Neural cell (in vitro differentiated cells): Measurements from ENCODE around the gene TSPAN11. TPM values are rescaled to one million over a fixed set of nuclear protein-coding genes. Genes with fewer than 3 reads are reported as not detected.
"Not testable (repeated sequence)": the region's sequence is repeated elsewhere in the genome, so short reads cannot be mapped to it uniquely, and the experiment has no call there.

Experiments
- H2AFZ ChIP-seq: fragments of 200-600, 300-800 bp; sonication (generic), shearing (Covaris generic); 2 replicates; pipeline ENCODE4 v1.6.0; 2014; ENCODE audit warnings: low read depth, mild to moderate bottlenecking, antibody characterized with exemption, low read length, moderate library complexity
- H3F3A ChIP-seq: fragments of 200-600 bp; shearing (Covaris generic); 2 replicates; pipeline ENCODE4 v1.6.1; 2016; ENCODE audit warnings: mild to moderate bottlenecking, moderate library complexity, mixed read lengths, antibody characterized with exemption, low read length; ENCODE audit not compliant: insufficient read depth, poor library complexity, severe bottlenecking
- H3K27ac ChIP-seq: fragments of 200-600, 300-800 bp; sonication (generic), shearing (Covaris generic); 2 replicates; pipeline ENCODE4 v1.5.1; 2014; ENCODE audit warnings: mild to moderate bottlenecking, low read length, moderate library complexity
- H3K27me3 ChIP-seq: fragments of 300-800, 200-600 bp; sonication (generic), shearing (Covaris generic); 2 replicates; pipeline ENCODE4 v1.6.0; 2014; ENCODE audit warnings: mild to moderate bottlenecking, low read depth, low read length, moderate library complexity; ENCODE audit not compliant: insufficient read depth
- H3K36me3 ChIP-seq: fragments of 300-800, 200-600 bp; sonication (generic), shearing (Covaris generic); 2 replicates; pipeline ENCODE4 v1.5.1; 2014; ENCODE audit warnings: mild to moderate bottlenecking, antibody characterized with exemption, low read length, moderate library complexity; ENCODE audit not compliant: insufficient read depth
- H3K4me2 ChIP-seq: fragments of 300-800, 200-600 bp; sonication (generic), shearing (Covaris generic); 2 replicates; pipeline ENCODE4 v1.6.0; 2014; ENCODE audit warnings: mild to moderate bottlenecking, low read length
- H3K4me3 ChIP-seq: fragments of 300-800, 200-600 bp; sonication (generic), shearing (Covaris generic); 2 replicates; pipeline ENCODE4 v1.5.1; 2014; ENCODE audit warnings: mild to moderate bottlenecking, low read length, moderate library complexity
- H3K79me2 ChIP-seq: fragments of 200-600 bp; shearing (Covaris generic); replicated peaks from 2 replicates; pipeline ENCODE4 v1.6.0; 2014; ENCODE audit warnings: mild to moderate bottlenecking, low read length, moderate library complexity; ENCODE audit not compliant: insufficient read depth
- H3K9ac ChIP-seq: fragments of 300-800, 200-600 bp; sonication (generic), shearing (Covaris generic); 2 replicates; pipeline ENCODE4 v1.6.1; 2016; ENCODE audit warnings: mild to moderate bottlenecking, low read length, mixed read lengths
- H3K9me2 ChIP-seq: fragments of 200-600 bp; shearing (Covaris generic); 2 replicates; pipeline ENCODE4 v1.6.1; 2016; ENCODE audit warnings: mild to moderate bottlenecking, low read length, mixed read lengths; ENCODE audit not compliant: insufficient read depth
- H3K9me3 ChIP-seq: fragments of 200-600, 300-800 bp; sonication (generic), shearing (Covaris generic); 2 replicates; pipeline ENCODE4 v1.6.1; 2016; ENCODE audit warnings: mild to moderate bottlenecking, mixed run types, low read length, moderate library complexity, mixed read lengths
- H4K20me1 ChIP-seq: fragments of 200-600 bp; shearing (Covaris generic); 2 replicates; pipeline ENCODE4 v1.6.1; 2016; ENCODE audit warnings: mild to moderate bottlenecking, mixed run types; ENCODE audit not compliant: insufficient read depth
- CTCF ChIP-seq: fragments of 450-650 bp; IDR thresholded peaks from 2 replicates; pipeline ENCODE4 v1.5.1; 2014; ENCODE audit warnings: antibody characterized with exemption, mild to moderate bottlenecking, moderate library complexity; ENCODE audit not compliant: poor library complexity, severe bottlenecking
- EP300 ChIP-seq: fragments of 450-650 bp; conservative IDR thresholded peaks from 2 replicates; pipeline ENCODE4 v1.6.1; 2014; ENCODE audit warnings: antibody characterized with exemption, mild to moderate bottlenecking, moderate library complexity; ENCODE audit not compliant: poor library complexity, severe bottlenecking
- EZH2 ChIP-seq: fragments of 200-600, 300-800 bp; shearing (Covaris generic), sonication (generic); IDR thresholded peaks from 2 replicates; pipeline ENCODE4 v1.6.1; 2014; ENCODE audit warnings: antibody characterized with exemption, low read length, borderline replicate concordance, mild to moderate bottlenecking; ENCODE audit not compliant: insufficient read depth, poor library complexity, severe bottlenecking
- MXI1 ChIP-seq: fragments of 450-650 bp; conservative IDR thresholded peaks from 2 replicates; pipeline ENCODE4 v1.6.1; 2014; ENCODE audit warnings: antibody characterized with exemption, mild to moderate bottlenecking; ENCODE audit not compliant: poor library complexity, severe bottlenecking
- POLR2AphosphoS5 ChIP-seq: IDR thresholded peaks from 2 replicates; pipeline ENCODE4 v1.6.1; 2012
- RAD21 ChIP-seq: fragments of 450-650 bp; conservative IDR thresholded peaks from 2 replicates; pipeline ENCODE4 v1.6.1; 2014; ENCODE audit warnings: antibody characterized with exemption, mild to moderate bottlenecking, moderate library complexity
- REST ChIP-seq: IDR thresholded peaks from 2 replicates; pipeline ENCODE4 v1.6.1; 2012; ENCODE audit warnings: borderline replicate concordance
- SMC3 ChIP-seq: fragments of 450-650 bp; conservative IDR thresholded peaks from 2 replicates; pipeline ENCODE4 v1.6.1; 2014; ENCODE audit warnings: antibody characterized with exemption, mild to moderate bottlenecking, moderate library complexity; ENCODE audit not compliant: poor library complexity
- TAF1 ChIP-seq: IDR thresholded peaks from 2 replicates; pipeline ENCODE4 v1.6.1; 2012; ENCODE audit warnings: low read depth
- polyA plus RNA-seq: library from polyadenylated mRNA; depleted of rRNA; stranded (reverse); fragments of >200 nt; gene quantifications from 2 replicates; pipeline ENCODE4 v1.2.3, GENCODE V29; 2014

TSPAN11 gene
- polyA plus RNA-seq, 1 donor from 2014 or later, result 5.6 TPM

GRCh38 chr12:30888241-30888640 is 38.3 kb upstream of the TSPAN11 start:
- no peaks in the 10 kb centered on the region for H3K79me2 ChIP-seq
- no peaks in the 10 kb centered on the region for H3K27me3 ChIP-seq
- no peaks in the 10 kb centered on the region for H3K9me2 ChIP-seq
- H3K9me3 ChIP-seq, result peaks cover 9% of the 10 kb centered on the region
- no peaks in the 10 kb centered on the region for H3F3A ChIP-seq
- no peak overlapping the region for H3K4me3 ChIP-seq
- TF ChIP-seq REST (no peak), MXI1 (no peak)
- H4K20me1 ChIP-seq, result no peaks in the 10 kb centered on the region
- H2AFZ ChIP-seq, result no peak overlapping the region
- H3K36me3 ChIP-seq, result no peaks in the 10 kb centered on the region
- H3K4me2 ChIP-seq, result no peak overlapping the region
- H3K27ac ChIP-seq, result no peak overlapping the region
- H3K9ac ChIP-seq, result no peak overlapping the region

- H3K27ac ChIP-seq, H3K9me2 ChIP-seq, H3K79me2 ChIP-seq, H3K36me3 ChIP-seq, H3K9me3 ChIP-seq, H3K27me3 ChIP-seq, H4K20me1 ChIP-seq, H3K9ac ChIP-seq, H3K4me3 ChIP-seq, H3F3A ChIP-seq, H2AFZ ChIP-seq, H3K4me2 ChIP-seq: not testable (repeated sequence)
These were observed 32.0 kb upstream of the TSPAN11 start for GRCh38 chr12:30894531-30894930.

- H3K4me2 ChIP-seq, result no peak overlapping the region
- H3K4me3 ChIP-seq, result no peak overlapping the region
- no peak overlapping the region for H3K27ac ChIP-seq
- no peaks in the 10 kb centered on the region for H3K79me2 ChIP-seq
- H3K9ac ChIP-seq, result no peak overlapping the region
- TF ChIP-seq REST, result no peak
- no peak for TF ChIP-seq MXI1
- no peak for TF ChIP-seq POLR2AphosphoS5
- no peak for TF ChIP-seq SMC3
- no peak for TF ChIP-seq TAF1
- no peak for TF ChIP-seq CTCF
- TF ChIP-seq RAD21, result no peak
- TF ChIP-seq EP300, result no peak
- TF ChIP-seq EZH2, result no peak
- no peaks in the 10 kb centered on the region for H3K27me3 ChIP-seq
- H2AFZ ChIP-seq, result no peak overlapping the region
- H3K9me2 ChIP-seq, result no peaks in the 10 kb centered on the region
- H3K36me3 ChIP-seq, result no peaks in the 10 kb centered on the region
- no peaks in the 10 kb centered on the region for H3F3A ChIP-seq
- no peaks in the 10 kb centered on the region for H4K20me1 ChIP-seq
- H3K9me3 ChIP-seq, result no peaks in the 10 kb centered on the region
These were observed 30.1 kb upstream of the TSPAN11 start for GRCh38 chr12:30896461-30896860.
